Measurements from ENCODE around the gene RIN1. TPM values are rescaled to one million over a fixed set of nuclear protein-coding genes. Genes with fewer than 3 reads are reported as not detected.
A peak's percentile ranks its signal among the peaks of the same experiment; 100 is the strongest.
"Not testable (repeated sequence)": the region's sequence is repeated elsewhere in the genome, so short reads cannot be mapped to it uniquely, and the experiment has no call there.

Gene RIN1, protein sequence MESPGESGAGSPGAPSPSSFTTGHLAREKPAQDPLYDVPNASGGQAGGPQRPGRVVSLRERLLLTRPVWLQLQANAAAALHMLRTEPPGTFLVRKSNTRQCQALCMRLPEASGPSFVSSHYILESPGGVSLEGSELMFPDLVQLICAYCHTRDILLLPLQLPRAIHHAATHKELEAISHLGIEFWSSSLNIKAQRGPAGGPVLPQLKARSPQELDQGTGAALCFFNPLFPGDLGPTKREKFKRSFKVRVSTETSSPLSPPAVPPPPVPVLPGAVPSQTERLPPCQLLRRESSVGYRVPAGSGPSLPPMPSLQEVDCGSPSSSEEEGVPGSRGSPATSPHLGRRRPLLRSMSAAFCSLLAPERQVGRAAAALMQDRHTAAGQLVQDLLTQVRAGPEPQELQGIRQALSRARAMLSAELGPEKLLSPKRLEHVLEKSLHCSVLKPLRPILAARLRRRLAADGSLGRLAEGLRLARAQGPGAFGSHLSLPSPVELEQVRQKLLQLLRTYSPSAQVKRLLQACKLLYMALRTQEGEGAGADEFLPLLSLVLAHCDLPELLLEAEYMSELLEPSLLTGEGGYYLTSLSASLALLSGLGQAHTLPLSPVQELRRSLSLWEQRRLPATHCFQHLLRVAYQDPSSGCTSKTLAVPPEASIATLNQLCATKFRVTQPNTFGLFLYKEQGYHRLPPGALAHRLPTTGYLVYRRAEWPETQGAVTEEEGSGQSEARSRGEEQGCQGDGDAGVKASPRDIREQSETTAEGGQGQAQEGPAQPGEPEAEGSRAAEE
- 1.0 TPM for total RNA-seq
- long read RNA-seq, partial matches to known transcripts = 1 of 3 reads
- long read RNA-seq, other reads (novel, unspliced or antisense) = 0 of 3 reads

DNA sequence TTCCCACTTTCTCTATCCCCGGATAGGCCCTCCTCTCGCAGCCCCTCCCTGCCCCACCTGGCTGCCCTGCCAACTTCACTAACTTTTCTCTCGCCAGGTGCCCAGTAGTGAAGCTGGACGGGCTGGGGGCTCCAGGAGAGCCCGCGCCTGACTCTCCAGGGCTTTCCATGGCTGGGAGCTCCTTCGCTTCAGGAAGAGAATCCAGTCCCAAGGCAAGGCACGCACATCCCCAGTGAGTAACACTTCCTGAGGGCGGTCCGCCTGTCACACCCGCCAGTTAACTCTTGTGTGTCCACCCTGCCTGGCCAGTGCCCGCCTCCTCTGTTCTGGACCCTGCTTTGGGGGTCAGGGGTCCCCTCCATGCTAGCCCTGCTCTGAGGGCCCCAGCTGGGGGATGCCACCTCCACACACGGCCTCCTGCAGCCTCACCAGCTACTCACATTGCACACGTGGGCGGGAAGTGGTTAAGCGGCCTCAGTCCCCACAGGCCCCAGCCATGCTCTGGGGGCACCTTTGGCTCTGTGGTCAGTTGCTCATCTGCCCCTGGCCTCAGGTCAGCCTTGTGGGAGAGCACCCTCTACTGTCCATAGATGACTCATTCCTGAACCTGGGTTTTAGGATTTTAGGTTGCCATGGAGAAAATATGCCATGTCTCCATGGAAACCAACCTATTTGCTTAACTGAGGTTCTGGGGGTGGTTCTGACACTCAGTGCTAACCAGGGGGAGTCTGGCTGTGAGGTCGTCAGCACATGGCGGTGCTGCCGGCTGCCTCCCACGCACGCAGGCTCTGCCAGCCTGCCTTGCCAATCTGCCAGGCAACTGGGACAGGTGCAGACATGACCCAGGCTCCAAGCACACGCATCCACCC, at the start of gene RIN1:
TSS of gene RIN1 (minus strand) at position 201 of the 869 bp plus-strand sequence. CDS start at position 169, 32 bp downstream.
- intact Hi-C loops (cut with DNase I) = no loop called here
- peak; percentile 65 for ATAC-seq (ENCODE audit: poor library complexity)
- DNase-seq = peak; percentile 69

GRCh38 chr11:66384316-66384715, 48.1 kb upstream of the RIN1 start:
- intact Hi-C loops (cut with DNase I) = loop anchor here (10.0 kb wide), 1 partner anchor 70 kb away; the partner anchor contains the start of gene CD248
- not testable (repeated sequence) for ATAC-seq (ENCODE audit: poor library complexity); DNase-seq

DNA sequence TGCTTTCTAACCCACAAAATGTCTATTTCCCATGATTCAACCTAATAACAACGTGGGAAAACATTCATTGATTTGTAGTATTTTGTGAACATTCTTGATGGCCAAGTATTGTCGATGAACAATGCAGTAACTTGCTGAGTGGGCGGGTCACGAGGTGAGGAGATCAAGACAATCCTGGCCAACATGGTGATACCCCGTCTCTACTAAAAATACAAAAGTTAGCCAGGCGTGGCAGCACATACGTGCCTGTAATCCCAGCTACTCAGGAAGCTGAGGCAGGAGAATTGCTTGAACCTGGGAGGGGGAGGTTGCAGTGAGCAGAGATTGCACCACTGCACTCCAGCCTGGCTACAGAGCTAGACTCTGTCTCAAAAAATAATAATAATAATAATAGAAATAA, 44.0 kb upstream of the RIN1 start:
- not testable (repeated sequence) for DNase-seq
- intact Hi-C loops (cut with DNase I) = loop anchor here (10.0 kb wide), 1 partner anchor 65 kb away; the partner anchor contains the start of gene CD248

GRCh38 chr11:66373690-66374287, 37.6 kb upstream of the RIN1 start:
- DNase-seq; intact Hi-C loops (cut with DNase I); ATAC-seq (ENCODE audit: poor library complexity): not testable (repeated sequence)

More for the DNA sequence above, 44.0 kb upstream of the RIN1 start:
- not testable (repeated sequence) for ATAC-seq (ENCODE audit: poor library complexity)

GRCh38 chr11:66373265-66373664, 37.0 kb upstream of the RIN1 start:
- intact Hi-C loops (cut with DNase I) = no loop called here
- ATAC-seq (ENCODE audit: poor library complexity) = peak; percentile 69
- DNase-seq = peak; percentile 49

DNA sequence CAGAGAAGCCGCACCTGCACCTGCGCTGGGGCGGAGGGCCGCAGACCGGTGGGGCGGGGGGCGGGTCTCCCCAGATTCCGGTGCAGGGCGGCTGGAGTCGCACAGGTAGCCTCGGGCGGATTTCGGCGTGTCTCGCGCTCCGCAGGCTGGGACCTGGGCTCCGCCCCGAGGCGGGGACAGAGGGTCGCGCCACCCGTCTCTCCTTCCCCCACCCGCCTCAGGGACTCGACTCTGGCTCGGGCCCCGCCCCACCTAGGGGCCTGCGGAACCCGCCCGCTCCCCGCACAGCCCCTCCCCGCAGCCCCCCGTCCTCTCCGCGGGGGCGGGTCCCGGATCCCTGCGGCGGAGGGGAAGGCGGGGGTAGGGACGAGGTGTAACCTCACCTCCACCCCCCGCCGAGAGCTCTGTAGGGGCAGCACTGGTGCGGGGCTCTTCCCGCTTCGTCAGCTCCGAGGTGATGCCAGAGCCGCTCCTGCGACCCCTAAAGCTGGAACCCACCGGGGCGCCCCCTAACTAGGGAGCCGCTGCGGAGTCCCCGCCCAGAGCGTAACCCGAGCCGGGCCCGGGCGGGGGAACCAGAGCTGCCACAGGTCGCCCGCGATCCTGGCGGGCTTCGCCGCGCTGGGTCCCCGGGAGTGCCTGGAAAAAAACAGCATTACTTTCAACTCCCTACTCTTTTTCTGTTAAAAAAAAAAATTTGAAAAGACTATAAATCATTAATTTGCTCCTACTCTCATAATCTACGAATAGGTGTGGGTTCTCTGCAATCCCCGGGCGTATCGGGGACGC, 35.6 kb upstream of the RIN1 start, which contains the start of gene SLC29A2:
TSS of gene SLC29A2 (minus strand) at position 134 of the 789 bp plus-strand sequence. CDS start 169 bp downstream, outside the sequence.
- intact Hi-C loops (cut with DNase I) = no loop called here
- ATAC-seq (ENCODE audit: poor library complexity) (peak; percentile 78), DNase-seq (peak; percentile 83)

GRCh38 chr11:66369073-66369894, 33.0 kb upstream of the RIN1 start:
- DNase-seq (no peak), ATAC-seq (ENCODE audit: poor library complexity) (no peak)
- intact Hi-C loops (cut with DNase I) = no loop called here

GRCh38 chr11:66368484-66368883, 32.2 kb upstream of the RIN1 start:
- no peak for ATAC-seq (ENCODE audit: poor library complexity)
- intact Hi-C loops (cut with DNase I) = no loop called here
- no peak for DNase-seq

GRCh38 chr11:66367561-66368312, 31.5 kb upstream of the RIN1 start:
- ATAC-seq (ENCODE audit: poor library complexity) = no peak
- intact Hi-C loops (cut with DNase I) = no loop called here
- DNase-seq = no peak

DNA sequence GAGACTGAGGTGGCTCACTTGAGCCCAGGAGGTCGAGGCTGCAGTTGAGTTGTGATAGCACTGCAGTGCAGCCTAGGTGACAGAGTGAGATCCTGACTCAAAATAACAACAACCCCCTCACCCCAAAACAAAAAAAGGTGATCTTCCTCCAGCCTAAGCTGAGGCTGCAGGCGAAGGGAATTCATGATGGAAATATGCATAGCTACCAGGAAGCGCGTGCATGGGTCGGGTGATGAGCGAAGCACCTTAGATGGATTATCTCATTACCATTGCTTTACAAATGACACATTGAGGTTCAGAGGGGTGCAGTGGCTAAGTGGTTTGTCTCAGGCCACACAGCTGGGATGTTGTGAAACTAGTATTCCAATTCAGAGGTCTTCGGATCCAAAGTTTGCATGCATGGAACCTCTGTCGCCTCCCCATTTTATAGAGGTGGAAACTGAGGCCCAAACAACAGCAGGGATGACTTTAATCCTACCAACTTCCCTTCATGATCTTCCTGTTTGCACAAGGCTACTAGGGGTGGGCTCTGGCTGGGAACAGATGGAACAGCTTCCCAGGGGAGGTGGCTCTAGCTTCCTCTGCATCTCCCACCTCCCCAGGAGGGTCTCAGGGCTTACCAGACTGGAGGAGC, 30.7 kb upstream of the RIN1 start:
- intact Hi-C loops (cut with DNase I) = no loop called here
- ATAC-seq (ENCODE audit: poor library complexity) = no peak
- DNase-seq = no peak

DNA sequence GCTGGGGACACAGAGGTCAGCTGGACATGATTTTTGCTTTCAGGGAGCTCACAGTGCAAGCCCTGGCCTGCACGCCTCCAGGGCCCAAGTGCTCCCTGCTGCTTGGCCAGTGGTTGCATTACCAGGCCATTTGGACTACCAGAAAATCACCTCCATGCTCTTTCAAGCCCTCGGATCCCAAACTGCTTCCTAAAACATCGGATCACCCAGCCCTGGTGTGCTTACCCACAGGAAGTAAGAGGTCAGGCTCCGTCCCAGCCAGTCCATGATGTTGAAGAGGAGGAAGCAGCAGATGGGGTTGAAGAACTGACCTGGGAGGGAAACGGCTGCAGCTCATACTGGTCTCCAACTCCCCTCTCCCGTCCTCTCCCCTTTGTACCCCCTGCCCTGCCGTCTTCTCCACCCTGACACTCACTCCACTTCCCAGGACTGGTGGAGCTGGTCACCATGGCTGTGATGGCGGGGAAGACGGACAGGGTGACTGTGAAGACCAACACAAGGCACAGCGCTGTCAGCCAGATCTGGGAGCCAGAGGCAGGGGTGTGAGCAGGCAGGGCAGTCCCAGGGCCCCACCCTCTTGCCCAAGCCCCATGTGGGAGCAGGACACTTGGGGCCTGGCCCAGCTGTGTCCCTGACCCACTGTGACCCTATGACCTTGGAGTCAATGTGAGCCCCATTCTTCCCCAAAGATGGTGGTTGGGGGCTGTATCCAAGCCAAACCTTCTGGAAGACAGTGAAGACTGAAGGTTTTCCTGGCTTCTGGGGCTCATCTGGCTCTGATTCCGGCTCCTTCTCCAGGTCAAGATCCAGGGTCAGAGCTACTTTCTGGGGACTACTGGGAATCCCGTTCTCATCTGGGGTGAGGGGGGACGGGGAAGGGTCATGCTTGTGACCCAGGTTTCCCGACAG, 29.7 kb upstream of the RIN1 start:
- intact Hi-C loops (cut with DNase I) = no loop called here
- no peak for DNase-seq
- ATAC-seq (ENCODE audit: poor library complexity) = no peak

DNA sequence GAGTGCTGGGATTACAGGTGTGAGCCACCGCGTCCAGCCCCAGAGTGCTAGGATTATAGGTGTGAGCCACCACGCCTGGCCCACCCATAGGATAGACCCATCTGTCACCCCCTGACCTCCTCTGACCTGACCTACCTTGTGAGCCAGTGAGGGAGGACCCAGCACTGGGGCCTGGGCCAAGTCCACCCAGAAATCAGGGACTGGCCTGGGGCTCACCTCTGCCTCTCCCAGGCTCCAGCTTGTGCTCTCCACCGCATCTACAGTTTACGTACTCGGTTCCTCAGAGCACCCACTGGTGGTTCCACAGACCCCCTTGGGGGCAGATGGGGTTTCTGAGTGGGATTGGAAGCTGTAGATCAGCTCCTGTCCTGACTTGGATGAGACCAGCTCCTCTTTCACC, 28.9 kb upstream of the RIN1 start:
- ATAC-seq (ENCODE audit: poor library complexity) (no peak), DNase-seq (no peak)
- intact Hi-C loops (cut with DNase I) = no loop called here

- ATAC-seq (ENCODE audit: poor library complexity) = peak; percentile 6
- DNase-seq = peak; percentile 69
- intact Hi-C loops (cut with DNase I) = no loop called here
Measured at GRCh38 chr11:66363805-66364535, 27.7 kb upstream of the RIN1 start.

DNA sequence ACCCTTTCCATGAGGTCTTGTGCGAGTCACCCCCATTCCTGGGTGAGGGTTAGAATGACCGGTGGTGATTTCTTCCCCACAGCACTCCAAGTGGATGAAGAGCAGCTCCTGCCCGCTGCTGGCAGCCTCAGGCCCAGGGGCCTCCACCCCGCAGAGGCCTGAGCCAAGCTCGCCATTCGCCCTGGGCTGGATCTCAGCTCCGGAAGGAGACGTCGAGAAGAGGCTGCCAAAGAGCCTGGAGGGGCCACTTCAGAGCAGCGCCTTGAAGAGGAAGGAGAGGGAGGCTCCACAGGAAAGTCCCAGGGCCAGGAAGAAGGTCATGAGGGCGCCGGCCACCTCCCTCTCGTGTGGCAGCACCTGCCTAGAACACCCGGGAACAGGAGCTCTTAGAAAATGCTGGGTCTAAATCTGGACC, 27.0 kb upstream of the RIN1 start:
- no peak for DNase-seq
- intact Hi-C loops (cut with DNase I) = no loop called here
- no peak for ATAC-seq (ENCODE audit: poor library complexity)
